Stimulated activated CD4-positive, alpha-beta T cell treated with anti-CD3 and anti-CD28 coated beads, Interleukin-1b, Interleukin-23, amount 100 ng/mL, for 48 hours (primary cell): Measurements from ENCODE around the gene ARHGEF39.

Experiments
- DNase-seq: peaks from one replicate; pipeline ENCODE4 v3.0.0-alpha.2; 2020

The ARHGEF39 gene, protein sequence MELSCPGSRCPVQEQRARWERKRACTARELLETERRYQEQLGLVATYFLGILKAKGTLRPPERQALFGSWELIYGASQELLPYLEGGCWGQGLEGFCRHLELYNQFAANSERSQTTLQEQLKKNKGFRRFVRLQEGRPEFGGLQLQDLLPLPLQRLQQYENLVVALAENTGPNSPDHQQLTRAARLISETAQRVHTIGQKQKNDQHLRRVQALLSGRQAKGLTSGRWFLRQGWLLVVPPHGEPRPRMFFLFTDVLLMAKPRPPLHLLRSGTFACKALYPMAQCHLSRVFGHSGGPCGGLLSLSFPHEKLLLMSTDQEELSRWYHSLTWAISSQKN

DNA sequence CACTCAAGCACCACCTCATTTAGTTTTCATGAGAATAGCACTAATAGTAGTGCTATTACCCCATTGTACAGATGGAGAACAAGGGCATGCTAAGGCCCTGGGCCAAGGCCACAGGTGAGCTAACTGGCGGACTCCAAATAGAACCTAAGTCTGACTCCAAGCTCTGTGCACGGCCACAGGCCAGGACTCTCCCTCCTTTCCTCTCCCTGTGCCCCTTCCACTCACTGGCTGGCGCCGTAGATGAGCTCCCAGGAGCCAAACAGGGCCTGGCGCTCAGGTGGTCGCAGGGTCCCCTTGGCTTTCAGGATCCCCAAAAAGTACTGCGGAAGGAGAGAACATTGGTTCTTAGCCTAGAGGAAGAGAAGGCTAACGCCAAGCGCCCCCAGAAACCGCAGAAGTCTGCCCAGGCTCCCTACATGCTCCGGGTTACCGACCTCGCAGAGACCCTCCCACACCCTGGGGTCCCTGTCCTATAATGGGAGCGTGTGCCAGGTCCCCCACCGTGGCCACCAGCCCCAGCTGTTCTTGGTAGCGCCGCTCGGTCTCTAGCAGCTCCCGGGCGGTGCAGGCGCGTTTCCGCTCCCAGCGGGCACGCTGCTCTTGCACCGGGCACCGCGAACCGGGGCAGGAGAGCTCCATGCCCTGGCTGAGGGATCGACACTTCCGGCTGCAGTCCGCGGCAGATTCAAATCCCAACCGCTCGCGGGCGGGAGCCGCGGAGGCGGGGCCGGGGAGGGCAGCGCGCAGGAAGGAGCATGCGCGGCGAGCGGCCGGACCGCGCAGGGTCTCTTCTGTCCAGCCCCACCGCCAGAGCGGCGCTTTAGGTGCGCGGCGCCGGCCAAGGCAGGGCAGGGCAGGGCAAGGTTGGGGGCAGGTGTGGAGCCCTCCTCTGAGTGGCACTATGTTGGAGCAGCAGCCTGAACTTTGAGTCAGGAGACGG, at the start of gene ARHGEF39:
TSS of gene ARHGEF39 (minus strand) at position 665 of the 940 bp plus-strand sequence. CDS start at position 639, 26 bp downstream.
- peak; percentile 71 for DNase-seq

DNA sequence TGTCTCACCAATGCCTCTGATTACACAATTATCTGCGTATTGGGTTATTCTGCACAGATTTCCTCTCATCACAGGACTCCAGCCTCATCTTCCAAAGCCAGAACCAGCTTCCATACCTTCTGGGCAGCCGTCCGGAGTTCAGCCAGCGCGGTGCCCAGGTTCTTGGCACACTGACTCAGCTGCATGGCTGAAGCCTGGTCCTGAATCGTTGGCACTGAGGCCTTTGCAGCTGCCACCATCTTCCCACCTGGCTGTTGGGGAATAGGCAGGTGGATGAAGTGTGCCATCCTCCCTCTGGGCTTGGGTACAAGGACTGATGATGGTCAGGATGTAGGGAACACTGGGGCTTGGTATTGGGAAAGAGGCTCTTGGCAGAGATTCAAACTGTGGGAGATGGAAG, 49.1 kb upstream of the ARHGEF39 start:
- no peak for DNase-seq

DNA sequence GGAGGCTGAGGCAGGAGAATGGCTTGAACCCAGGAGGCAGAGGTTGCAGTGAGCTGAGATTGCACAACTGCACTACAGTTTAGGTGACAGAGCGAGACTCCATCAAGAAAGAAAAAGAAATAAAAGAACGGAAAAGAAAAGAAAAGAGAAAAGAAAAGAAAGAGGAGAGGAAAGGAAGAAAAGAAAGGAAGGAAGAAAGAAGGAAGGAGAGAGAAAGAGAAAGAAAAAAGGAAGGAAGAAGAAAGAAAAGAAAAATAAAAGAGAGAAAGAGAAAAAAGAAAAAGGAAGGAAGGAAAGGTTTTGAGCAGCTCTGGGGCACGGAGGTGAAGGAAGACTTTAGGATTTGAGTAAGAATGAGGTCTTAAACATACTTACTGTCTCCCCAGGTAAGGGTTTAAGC, 48.6 kb upstream of the ARHGEF39 start:
- DNase-seq, result no peak

DNA sequence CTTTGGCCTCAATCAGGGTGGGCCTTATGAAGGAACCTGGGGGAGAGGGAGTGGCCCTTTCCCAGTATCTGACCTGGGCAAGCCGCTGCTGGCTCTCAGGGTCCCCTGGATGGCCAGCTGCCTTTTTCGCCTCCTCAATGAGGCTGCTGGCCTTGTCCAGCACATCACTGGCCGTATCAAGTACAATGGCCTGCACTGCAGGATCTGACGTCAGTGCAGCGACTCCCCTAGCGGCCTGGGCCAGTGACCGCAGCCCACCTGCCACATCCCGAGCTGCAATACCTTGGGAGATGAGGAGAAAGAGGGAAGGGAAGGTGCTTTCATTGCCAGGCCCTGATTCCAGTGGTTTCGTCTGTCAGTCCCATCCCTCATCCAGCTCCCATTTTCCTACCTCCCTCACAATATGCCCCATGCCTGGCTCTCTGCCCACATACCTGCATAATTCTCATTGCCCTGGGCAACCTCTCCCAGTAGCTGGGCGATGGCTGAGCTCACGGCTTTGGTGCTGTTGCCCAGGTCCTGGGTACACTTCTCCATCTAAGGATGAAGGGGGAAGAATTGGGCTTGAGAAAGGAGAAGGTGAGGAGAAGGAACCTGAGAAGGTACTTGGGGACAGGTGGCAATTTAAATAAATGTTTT, 47.9 kb upstream of the ARHGEF39 start:
- DNase-seq, result no peak

DNA sequence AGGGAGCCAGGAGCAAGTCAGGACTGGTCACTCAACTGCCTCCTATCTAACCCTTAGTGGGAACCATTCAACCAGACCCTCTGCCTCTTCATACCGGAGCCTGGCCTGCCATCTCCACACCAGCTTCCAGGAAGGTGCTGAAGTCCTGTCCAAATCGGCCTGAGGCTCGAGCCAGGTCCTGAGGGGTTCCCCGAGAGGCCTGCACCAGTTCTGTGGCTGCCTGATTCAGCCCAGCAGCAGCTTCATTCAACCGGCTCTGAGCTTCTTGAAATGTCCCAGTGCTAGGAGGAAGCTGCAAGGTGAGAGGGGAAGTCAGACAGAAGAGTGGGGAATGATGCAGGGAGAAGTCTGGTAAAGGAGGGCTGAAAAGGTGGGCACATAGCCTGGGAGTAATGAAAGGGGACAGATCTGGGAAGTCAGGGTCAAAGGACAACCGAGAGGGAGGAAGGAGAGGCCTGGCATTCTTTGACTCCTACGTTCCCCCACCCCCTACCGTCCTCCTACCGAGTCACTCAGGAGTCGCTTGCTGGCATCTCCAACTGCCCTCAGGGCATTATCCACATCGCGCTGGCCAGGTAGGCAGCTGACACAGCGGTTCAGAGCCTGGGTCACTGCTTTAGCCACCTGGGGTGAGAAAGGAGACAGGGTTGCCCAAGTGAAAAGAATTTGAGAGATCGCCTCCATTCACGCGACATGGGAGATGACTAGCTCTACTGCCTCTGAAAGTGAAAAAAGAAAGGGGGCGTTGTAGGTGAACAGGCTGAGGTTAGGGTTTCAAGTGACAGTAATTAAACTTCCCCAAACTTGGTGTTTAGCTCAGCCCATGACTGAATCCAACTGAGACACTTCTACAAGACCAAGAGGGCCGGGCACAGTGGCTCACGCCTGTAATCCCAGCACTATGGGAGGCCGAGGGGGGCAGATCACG, 46.8 kb upstream of the ARHGEF39 start:
- no peak for DNase-seq

DNA sequence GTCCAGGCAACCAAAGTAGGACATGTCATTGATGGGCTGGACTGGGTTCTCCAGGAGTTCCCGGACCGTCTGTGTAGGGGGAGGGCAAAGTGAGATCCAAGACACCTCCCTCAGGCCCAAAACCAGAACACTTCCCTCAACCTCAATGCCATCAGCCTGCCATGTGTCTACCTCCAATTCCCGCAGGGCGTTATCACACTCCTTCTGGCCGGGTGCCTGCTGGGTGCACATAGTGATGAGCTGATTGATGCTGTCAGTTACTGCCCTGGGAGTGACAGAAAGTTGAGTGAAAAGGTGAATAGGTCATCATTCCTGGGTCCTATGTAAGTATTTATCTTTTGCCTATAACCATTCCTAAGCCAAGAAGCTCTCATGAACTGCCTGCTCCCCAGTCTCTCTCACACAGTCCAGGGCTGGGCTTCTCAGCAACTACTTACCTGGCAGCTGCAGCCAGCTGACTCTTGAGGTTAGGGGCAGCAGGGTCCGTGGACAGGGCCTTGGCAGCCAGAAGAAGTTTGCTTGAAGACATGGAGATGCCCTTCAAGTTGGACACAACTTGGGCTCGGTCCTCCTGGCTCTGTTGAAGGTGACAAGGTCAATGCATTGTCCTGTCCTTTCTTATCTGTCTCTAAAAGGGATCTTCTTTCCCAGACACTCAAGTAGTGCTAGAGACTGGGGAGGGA, 46.0 kb upstream of the ARHGEF39 start:
- no peak for DNase-seq

DNA sequence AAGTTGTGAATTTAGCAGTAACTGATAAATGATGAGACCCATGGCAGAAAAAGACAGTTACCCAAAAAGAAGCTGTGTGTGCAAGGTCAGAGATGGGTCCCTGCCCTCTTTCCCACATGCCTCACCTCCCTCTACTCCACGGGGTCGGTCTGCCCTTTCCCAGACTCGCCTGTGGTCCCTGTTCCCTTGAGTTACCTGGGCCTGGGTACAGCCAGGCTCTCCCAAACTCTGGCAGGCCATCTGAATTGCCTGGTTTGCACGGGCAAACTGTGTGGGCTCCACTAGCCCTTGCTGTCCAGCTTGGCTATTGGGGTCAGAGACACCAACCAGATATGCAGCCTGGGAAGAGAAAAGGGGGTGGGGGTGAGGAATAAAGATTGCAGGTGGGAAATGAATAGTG, 43.2 kb upstream of the ARHGEF39 start:
- DNase-seq, result no peak

DNA sequence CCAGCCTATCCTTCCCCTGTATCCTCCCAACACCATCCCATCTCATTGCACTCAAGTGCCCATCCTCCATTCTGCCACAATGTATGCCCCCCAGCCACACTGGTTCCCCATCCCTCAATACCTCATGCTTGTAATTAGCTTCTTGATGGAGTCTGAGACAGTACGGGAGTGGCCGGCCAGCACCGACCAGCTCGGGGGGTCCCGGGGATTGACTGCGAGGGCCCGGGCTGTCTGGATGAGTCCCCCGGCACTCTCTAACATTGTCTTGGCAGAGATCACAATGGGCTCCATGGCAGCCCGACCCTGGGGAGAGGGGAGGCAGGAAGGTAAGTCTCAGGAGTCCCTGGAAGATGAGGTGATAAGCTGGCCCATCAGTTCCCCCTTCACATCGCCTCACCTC, 42.0 kb upstream of the ARHGEF39 start:
- no peak for DNase-seq

DNA sequence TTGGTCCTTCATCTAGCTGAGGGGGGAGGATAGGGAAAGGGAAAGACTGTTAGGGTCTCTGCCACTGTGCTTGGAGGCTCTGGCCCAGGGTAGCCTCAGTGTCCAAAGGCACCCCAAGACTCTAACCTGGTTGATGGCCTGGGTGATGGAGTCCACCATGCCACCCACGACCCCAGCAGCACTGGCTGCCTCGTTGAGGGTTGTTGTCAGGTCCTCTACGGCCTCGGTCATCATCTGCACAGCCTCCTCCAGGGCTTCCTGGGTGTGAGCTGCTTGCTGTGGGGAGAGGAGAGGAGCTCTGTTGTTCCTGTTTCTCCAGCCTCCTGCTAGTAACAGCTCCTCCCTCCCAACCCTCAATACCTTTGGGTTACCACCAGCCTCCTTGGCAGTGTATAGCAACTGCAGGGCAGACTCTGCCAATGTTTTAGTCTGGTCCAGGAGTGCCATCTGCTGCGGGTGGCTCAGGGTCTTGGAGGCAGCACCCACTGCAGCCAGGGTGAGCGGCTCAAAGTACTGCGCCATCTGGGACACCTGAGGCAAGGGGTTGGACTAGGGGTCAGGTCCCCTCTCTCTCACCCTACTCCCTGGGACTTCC, 40.9 kb upstream of the ARHGEF39 start:
- no peak for DNase-seq

DNA sequence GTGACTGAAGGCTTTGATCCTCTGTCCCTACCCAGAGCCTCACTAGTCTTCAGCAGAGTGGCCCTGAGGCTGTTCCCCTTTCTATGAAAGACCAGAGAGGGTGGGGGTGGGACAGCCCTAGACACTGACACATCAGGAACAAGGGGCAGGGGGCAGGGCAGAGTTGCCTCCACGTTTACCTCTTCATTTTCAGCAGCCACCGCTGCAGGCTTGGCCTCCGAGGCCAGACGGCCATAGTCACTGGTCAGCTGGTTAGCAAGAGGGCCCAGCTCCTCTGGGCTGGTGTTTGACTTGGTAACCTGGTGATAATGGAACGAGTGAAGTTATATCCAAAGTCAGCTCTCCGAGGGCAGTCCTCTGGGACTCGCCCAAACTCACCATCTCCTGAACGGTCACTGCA, 40.4 kb upstream of the ARHGEF39 start:
- no peak for DNase-seq

DNA sequence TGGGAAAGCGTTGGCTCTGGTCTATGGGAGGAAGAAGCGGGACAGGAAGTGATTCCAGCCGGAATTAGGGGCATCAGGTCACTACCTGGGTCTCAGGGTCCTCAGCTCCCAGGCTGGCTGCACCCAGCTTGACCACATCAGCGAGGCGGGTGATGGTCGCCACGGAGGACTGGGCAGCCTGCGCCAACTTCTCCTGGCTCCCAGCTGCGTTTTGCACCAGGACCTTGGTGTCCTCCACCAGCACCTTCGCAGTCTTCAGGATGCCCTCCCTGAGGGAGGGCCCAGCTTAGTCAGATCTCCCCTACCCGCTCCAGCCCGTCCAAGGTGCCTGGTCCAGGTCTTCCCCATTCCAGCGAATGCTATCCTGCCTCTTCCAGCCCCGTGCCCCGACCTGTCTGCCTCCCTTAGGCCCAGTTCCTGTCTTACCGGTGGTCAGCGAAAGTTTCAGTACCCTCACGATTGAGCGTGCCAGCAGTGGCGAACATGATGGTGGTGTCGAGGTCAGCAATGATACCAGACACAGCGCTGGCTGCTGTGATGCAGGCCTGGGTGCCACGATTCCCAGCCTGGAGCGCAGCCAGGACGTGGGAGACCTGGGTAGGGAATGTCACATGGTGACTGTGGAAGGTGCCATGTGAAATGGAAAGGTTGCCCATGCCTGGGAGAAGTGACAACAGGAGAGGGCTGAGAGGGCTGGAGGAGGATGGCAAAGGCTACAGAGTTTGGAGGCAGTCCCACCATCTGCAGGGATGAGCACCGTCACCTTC, 39.1 kb upstream of the ARHGEF39 start:
- no peak for DNase-seq

DNA sequence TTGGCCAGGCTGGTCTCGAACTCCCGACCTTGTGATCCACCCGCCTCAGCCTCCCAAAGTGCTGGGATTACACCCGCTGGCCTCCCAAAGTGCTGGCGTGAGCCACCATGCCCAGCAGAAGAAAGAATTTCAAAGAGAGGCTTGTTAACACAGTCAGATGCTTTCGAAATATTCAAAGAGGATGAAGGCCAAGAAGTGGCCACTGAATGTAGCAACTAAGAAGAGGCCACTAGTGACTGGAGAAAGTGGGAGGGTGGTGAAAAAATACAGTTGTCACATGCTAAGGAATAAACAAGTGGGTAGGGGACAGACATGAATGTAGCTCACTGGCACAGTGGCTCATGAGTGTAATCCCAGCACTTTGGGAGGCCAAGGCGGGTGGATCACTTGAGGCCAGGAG, 37.7 kb upstream of the ARHGEF39 start:
- no peak for DNase-seq

DNA sequence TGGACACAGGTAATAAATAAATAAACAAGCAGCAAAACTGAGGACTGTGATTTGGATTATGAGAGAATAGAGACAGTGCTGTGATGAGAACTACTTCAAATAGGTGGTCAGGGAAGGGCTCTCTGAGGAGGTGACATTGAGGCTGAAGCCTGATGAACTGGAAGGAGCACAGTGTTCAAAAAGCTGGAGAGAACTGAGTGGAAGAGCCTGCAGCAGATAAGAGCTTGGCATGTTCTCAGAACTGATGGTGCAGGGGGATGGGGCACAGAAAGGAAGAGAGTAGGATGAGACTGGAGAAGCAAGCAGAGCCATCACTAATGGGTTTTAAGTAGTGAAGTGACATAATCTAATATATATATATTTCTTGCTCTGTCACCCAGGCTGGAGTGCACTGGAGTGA, 35.9 kb upstream of the ARHGEF39 start:
- DNase-seq, result no peak

DNA sequence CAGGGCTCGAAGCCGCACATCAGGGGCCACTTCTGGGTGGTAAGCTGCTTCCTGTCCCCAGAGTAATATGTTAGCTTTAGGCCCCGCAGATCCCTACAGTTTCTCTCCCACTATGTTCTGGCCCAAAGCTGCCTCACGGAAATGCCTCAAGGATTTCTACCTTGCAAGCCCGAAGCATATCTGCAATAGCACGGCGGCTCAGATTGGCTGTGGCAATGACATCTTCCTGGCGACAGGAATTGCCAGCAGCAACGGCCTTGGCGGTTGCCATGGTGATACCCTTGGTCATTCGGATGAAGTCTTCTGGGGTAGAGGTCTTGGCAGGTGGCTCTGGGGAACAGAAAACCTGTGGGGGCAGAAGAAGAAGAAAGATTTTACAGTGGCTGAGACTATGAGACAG, 35.0 kb upstream of the ARHGEF39 start:
- DNase-seq, result no peak

DNA sequence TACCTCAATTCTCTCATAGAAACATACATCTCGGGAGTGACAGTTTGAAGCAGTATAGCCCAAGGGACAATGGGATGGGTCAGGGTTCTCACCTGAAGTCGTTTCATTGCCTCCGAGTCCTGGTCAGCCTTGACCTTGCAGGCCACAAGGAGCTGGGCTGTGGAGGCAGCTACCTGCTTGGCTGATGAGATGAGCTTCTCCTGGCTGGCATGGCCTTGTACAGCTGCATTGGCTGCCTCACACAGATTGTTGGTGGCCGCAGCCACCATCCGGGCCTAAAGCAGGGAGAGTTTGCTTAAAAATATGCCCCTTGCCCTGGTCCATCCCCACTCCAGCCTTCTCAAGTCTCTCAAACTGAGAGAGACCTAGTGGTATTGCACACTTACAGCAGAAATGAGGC, 33.2 kb upstream of the ARHGEF39 start:
- no peak for DNase-seq

DNA sequence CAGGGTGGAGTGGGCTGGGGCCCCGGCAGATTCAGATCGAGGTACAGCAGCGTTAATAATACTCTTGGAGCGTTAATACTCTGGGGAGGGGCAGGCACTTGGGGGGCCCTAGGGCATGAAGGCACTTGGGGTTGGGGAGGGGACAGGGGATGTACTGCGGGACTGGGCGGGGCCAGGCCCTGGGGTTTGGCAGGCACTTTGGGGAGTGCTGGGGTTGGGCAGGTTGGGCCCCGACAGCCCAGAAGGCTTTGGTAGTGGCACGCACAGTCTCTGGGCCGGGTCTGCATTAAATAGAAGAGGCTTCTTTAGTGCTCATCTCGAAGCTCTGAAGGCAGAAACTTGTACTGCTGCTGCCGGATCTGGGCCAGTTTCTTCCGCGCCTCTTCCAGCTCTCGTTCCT, 32.5 kb upstream of the ARHGEF39 start:
- DNase-seq, result no peak

DNA sequence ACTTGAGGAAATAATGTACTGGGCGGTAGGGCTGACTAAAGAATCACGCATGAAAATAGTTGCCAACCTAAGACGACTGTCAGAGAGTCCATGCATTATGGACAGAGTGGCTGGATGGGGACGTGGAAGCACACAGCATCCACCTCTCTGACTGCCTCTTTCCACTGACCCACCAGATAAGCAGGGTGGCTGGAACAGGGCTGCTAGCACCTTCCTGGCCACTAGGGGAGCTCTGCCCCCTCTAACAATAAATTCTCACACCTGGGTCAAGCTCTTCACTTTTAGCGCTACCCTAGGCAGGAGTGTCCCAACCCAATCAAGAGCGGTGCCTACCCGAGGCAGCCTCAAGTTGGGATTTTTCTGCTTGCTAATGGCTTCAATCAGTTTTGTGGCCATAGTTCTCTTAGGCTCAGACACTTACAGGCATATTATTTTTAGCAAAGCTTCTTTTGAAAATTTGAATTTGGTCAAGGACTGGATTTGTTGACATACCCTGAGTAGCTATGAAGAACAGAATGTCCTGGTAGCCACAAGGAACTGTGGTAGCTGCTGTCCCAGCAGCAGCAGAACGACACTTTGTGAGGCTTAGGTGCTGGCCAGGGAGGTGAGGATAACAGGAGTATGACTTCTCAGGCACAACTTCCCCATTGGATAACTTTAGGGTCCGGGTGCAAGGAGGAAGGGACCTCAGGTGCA, 31.7 kb upstream of the ARHGEF39 start:
- peak; percentile 40 for DNase-seq

DNA sequence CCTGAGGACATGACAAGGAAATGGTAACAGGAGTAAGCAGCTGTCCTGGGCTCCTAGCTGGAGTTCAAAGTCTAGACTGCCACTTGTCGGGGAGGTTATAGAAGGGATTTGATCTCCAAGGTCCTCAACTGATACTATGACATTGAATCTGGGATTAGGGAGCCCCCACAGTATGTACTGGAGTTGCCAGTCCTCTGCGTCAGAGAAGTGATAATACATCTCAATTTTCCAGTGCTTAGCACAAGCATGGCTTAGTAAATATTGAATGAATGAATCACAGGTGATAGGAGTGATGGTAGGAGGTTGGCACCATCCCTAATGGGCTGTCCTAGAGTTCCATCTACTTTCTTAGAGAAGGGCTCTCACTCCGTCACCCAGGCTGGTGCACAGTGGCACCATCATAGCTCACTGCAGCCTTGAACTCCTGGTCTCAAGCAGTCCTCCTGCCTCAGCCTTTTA, 31.0 kb upstream of the ARHGEF39 start:
- no peak for DNase-seq

DNA sequence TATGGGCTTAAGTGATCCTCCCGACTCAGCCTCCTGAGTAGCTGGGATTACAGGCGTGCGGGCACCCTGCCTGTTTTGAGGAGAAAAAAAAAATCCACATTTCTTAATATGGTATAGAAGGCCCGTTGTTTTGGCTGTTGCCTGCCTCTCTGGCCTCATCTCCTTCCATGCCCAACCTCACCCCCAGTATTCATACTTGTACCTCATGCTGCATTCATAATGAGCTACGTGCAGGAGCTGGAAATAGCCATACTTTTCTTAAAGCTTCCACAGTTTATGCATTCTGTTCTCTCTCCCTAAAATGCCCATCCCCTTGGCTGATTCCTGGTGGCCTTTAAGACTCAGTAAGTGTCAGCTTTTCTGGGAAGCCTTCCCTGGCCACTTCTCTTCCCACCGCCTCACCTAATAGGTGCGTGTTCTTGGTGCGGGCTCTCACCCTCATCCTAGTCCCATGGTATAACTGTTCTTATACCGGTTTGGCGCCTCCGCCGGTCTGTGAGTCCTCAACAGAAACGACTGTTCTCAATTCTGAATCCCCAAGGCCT, 26.8 kb upstream of the ARHGEF39 start:
- no peak for DNase-seq

DNA sequence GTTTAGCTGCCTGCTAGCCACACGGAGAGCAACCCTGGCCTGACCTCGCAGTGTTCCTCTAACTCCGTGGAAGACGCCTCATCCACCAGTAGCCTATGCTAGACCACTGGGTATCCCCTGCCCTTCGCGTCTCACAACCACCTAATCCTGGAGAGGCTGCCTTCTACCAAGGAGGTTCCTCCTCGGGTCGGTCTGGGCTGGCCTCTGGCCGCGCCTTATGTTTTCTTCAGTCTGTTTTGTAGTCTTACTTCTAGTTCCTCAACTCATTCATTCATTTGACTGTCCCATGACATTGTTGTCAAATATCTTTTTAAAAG, 26.3 kb upstream of the ARHGEF39 start:
- no peak for DNase-seq
